GM12878 (cell line): Measurements from ENCODE around the gene SERPINH1. TPM values are rescaled to one million over a fixed set of nuclear protein-coding genes. Genes with fewer than 3 reads are reported as not detected.

Source experiments
- ATAC-seq: fragments of 200-7000 bp; cut with Tn5 transposase; 3 replicates; pipeline ENCODE4 v1.9.1; 2020; ENCODE audit warnings: mild to moderate bottlenecking, moderate library complexity
- BruUV-seq: library from RNA; stranded (reverse); fragments of 400-500 nt; replicated peaks from 2 replicates; lab custom pipeline; 2021; lab: Mats Ljungman, UMichigan
- CTCF ChIA-PET: fragments of 300-600 bp; sonication (Branson Sonifier 250); formaldehyde crosslinking; extraction: SDS; loops from one replicate; lab custom pipeline; 2021; ENCODE audit warnings: inconsistent platforms; lab: Yijun Ruan, JAX
- POLR2A ChIA-PET: fragments of 350-600 bp; formaldehyde crosslinking; extraction: SDS; loops from one replicate; lab custom pipeline; 2021; ENCODE audit warnings: inconsistent platforms; lab: Charles Lee
- RAD21 ChIA-PET: fragments of 300-600 bp; sonication (Branson Sonifier 250); formaldehyde crosslinking; loops from one replicate; lab custom pipeline; 2023; ENCODE audit warnings: antibody characterized with exemption; ENCODE audit not compliant: unreplicated experiment; lab: Charles Lee
- SMC1A ChIA-PET: fragments of 300-600 bp; sonication (Branson Sonifier 250); formaldehyde crosslinking; loops from one replicate; lab custom pipeline; 2023; ENCODE audit not compliant: unreplicated experiment, uncharacterized antibody; lab: Charles Lee
- DNase-seq: peaks from one replicate; pipeline ENCODE4 v3.0.0-alpha.2; 2011; ENCODE audit warnings: low read depth, low spot score
- FAIRE-seq: peaks from 3 replicates; lab custom pipeline; 2011; peaks lifted over from hg19 to GRCh38; lab: Jason Lieb, UNC
- H2AFZ ChIP-seq: 2 replicates; pipeline ENCODE4 v1.6.0; 2011; ENCODE audit warnings: low read depth, low read length, control low read depth; ENCODE audit not compliant: control insufficient read depth
- H3K27ac ChIP-seq: 2 replicates; pipeline ENCODE4 v1.5.1; 2011; ENCODE audit warnings: control low read depth; ENCODE audit not compliant: control insufficient read depth, insufficient read depth
- H3K27me3 ChIP-seq, 2 experiments: replicated peaks in 1 of 2; 2 replicates each; pipeline versions ENCODE4 v1.6.0 to v1.6.1; 2011; ENCODE audit warnings: low read length in 1 of 2; ENCODE audit not compliant: control insufficient read depth in 2 of 2, insufficient read depth in 2 of 2
- H3K36me3 ChIP-seq, 2 experiments: 2 replicates each; pipeline ENCODE4 v1.5.1; 2011; ENCODE audit warnings: low read length in 1 of 2; ENCODE audit not compliant: control insufficient read depth in 2 of 2, insufficient read depth in 2 of 2
- H3K4me1 ChIP-seq: 2 replicates; pipeline ENCODE4 v1.6.1; 2011; ENCODE audit warnings: mild to moderate bottlenecking, low read length, moderate library complexity, mixed read lengths; ENCODE audit not compliant: control insufficient read depth, insufficient read depth
- H3K4me2 ChIP-seq: 2 replicates; pipeline ENCODE4 v1.6.0; 2011; ENCODE audit warnings: control low read depth; ENCODE audit not compliant: control insufficient read depth, insufficient read depth
- H3K4me3 ChIP-seq: fragments of 200-600 bp; sonication (generic); 2 replicates; pipeline ENCODE4 v1.5.1; 2016
- H3K79me2 ChIP-seq: 2 replicates; pipeline ENCODE4 v1.6.0; 2011; ENCODE audit warnings: low read length; ENCODE audit not compliant: control insufficient read depth, insufficient read depth
- H3K9ac ChIP-seq: 2 replicates; pipeline ENCODE4 v1.8.0; 2011; ENCODE audit warnings: low read length, control low read depth, mixed read lengths; ENCODE audit not compliant: control insufficient read depth, insufficient read depth
- H3K9me3 ChIP-seq: replicated peaks from 3 replicates; pipeline ENCODE4 v1.5.1; 2011; ENCODE audit warnings: mild to moderate bottlenecking, low read length; ENCODE audit not compliant: control insufficient read depth, insufficient read depth
- H4K20me1 ChIP-seq: 2 replicates; pipeline ENCODE4 v1.6.0; 2011; ENCODE audit not compliant: control insufficient read depth, insufficient read depth
- CEBPB ChIP-seq, 2 experiments: fragments of 150-350 bp in 1 of 2; IDR thresholded peaks; 2 replicates each; pipeline ENCODE4 v1.6.1; 2012 to 2014; ENCODE audit warnings: low read depth in 2 of 2, low read length in 2 of 2, borderline replicate concordance in 1 of 2, inconsistent platforms in 1 of 2
- HDAC2 ChIP-seq: fragments of 200-600 bp; sonication (generic); IDR thresholded peaks from 2 replicates; pipeline ENCODE4 v1.6.1; 2017
- POLR2A ChIP-seq: IDR thresholded peaks from 2 replicates; pipeline ENCODE4 v1.6.1; 2011; ENCODE audit warnings: low read depth, mild to moderate bottlenecking, low read length
- SMAD5 ChIP-seq: IDR thresholded peaks from 2 replicates; pipeline ENCODE4 v1.6.1; 2016; ENCODE audit warnings: antibody characterized with exemption, low read depth
- WGBS: methylation state at CpG from one replicate; pipeline ENCODE4 v1.1.6; 2016; ENCODE audit warnings: low lambda C conversion rate; ENCODE audit not compliant: insufficient replicate concordance, insufficient coverage; ENCODE audit errors: missing lambda C conversion rate; 5-methylcytosine and 5-hydroxymethylcytosine counted together
- in situ Hi-C: fragments of 300-500 bp; cut with MboI; formaldehyde crosslinking; loops from 9 replicates; pipeline ENCODE4 v1.14.3; 2018; ENCODE audit warnings: mixed read lengths
- intact Hi-C: fragments of 100-400 bp; cut with micrococcal nuclease; formaldehyde crosslinking; loops from one replicate; pipeline ENCODE4 v1.14.2; 2022; ENCODE audit not compliant: unreplicated experiment
- polyA plus RNA-seq, 11 experiments: library from polyadenylated mRNA; depleted of rRNA in 4 of 11; unstranded in 6 of 11; stranded (reverse) in 5 of 11; fragments of >200 nt; fragmentation: Nextera tagmentation in 4 of 11; fragmentation: Illumina TruSeq in 1 of 11; extraction: Ambion mirVana in 4 of 11; extraction: Trizol in 1 of 11; gene quantifications; 1 replicate in 1 of 11; 2 replicates in 10 of 11; pipeline versions ENCODE4 v1.2.1 to v1.2.3, GENCODE V29; 2011 to 2016; ENCODE audit warnings: inconsistent platforms in 2 of 11, missing spikeins in 2 of 11, low read depth in 1 of 11
- total RNA-seq, 4 experiments: library from RNA; depleted of rRNA in 3 of 4; stranded (reverse); fragments of >200 nt in 3 of 4; fragmentation: Illumina TruSeq in 1 of 4; extraction: Trizol in 1 of 4; gene quantifications; 2 replicates each; pipeline versions ENCODE4 v1.2.1 to v1.2.3, GENCODE V29; 2013 to 2021
- TF ChIP-seq, protein P1 (sequence below): fragments of 450-650 bp; conservative IDR thresholded peaks from 2 replicates; pipeline ENCODE4 v1.6.1; 2017; ENCODE audit warnings: mild to moderate bottlenecking, moderate library complexity

SERPINH1 gene
- total and polyA plus RNA-seq, 10 of the 15 experiments (the other 5 are each of a cell fraction or from before 2014, with no cell fraction given) = 0.34 to 19.8 (median 13.7) TPM

DNA sequence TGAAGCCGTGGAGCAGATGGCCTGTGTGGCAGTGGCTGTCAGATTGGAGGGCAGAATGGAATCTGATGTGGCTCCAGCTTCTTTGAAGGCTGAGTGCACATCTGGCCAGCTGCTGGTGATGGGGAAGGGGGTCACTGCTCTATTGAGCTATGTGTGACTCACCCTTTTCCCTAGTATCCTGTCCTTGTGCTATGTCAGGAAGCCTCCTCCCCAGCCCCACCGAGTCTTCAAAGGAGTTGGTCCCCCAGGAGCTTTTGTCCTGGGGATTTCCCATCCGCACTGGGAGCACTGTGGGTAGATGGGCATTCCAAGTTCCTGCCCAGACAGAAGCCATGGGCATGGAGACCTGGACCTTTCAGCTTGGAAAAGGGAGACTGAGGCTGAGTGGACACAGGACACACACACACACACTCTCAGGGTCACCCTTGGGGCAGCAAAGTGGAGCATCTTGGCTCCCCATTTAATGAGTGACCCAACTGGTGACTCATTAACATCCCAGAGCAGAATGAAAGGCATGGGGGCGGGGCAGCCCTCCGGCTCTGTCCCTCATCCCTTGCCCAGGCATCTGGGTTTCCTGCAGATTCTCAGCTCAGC, 3.3 kb downstream of the SERPINH1 start (continued):
- TF ChIP-seq, protein P1, sequence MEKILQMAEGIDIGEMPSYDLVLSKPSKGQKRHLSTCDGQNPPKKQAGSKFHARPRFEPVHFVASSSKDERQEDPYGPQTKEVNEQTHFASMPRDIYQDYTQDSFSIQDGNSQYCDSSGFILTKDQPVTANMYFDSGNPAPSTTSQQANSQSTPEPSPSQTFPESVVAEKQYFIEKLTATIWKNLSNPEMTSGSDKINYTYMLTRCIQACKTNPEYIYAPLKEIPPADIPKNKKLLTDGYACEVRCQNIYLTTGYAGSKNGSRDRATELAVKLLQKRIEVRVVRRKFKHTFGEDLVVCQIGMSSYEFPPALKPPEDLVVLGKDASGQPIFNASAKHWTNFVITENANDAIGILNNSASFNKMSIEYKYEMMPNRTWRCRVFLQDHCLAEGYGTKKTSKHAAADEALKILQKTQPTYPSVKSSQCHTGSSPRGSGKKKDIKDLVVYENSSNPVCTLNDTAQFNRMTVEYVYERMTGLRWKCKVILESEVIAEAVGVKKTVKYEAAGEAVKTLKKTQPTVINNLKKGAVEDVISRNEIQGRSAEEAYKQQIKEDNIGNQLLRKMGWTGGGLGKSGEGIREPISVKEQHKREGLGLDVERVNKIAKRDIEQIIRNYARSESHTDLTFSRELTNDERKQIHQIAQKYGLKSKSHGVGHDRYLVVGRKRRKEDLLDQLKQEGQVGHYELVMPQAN = no peak
- TF ChIP-seq HDAC2 = no peak
- no peak for TF ChIP-seq CEBPB (IDR thresholded peaks at IDR 0.05; ENCODE audit: borderline replicate concordance in 1 of 2, low read depth in 2 of 2, low read length in 2 of 2)

DNA sequence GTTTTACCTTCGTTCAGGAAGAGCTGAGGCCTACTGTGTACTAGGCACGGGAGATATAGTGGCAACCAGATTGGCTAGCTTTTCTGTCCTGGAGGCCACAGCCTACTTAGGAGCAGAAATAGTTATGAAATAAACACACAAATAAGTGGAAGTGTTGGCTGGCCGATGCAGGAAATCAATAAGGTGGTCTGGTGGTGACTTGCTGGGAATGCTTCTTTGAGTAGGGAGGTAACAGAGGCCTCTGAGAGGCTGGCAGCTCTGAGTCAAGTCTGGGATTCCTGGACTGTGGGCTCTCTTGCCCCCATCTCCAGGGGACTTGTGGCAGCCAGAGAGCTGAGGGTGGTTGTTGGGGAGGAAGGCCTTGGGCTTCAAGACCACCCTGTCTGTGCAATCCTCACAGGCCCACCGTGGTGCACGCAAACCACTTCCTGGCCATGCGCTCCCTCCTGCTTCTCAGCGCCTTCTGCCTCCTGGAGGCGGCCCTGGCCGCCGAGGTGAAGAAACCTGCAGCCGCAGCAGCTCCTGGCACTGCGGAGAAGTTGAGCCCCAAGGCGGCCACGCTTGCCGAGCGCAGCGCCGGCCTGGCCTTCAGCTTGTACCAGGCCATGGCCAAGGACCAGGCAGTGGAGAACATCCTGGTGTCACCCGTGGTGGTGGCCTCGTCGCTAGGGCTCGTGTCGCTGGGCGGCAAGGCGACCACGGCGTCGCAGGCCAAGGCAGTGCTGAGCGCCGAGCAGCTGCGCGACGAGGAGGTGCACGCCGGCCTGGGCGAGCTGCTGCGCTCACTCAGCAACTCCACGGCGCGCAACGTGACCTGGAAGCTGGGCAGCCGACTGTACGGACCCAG, 4.1 kb downstream of the SERPINH1 start:
- intact Hi-C loops = no loop called here
- BruUV-seq = no TSS peak

More for the DNA sequence above, 4.1 kb downstream of the SERPINH1 start:
- FAIRE-seq (no peak), DNase-seq (no peak), ATAC-seq (no peak)
- Histone ChIP-seq H3K4me3 (no peak overlapping the region), H3K27me3 (no peaks in the 10 kb centered on the region), H3K9ac (no peak overlapping the region), H3K27ac (no peak overlapping the region), H4K20me1 (no peaks in the 10 kb centered on the region), H3K79me2 (peaks cover 19% of the 10 kb centered on the region), H3K36me3 (peaks cover 4 to 12% of the 10 kb centered on the region in 2 experiments; a peak in 3 of 4 replicates), H3K4me1 (peaks cover 5% of the 10 kb centered on the region), H2AFZ (no peak overlapping the region), H3K9me3 (no peaks in the 10 kb centered on the region), H3K4me2 (no peak overlapping the region)
- ChIA-PET CTCF (no interaction called here), SMC1A (interaction anchor here (0.5 to 1.0 kb wide), 3 partner anchors 9 to 237 kb away, joined by 3 to 4 read pairs (median 3); no protein-coding TSS in a partner anchor), POLR2A (interaction anchor here (1.0 kb wide), 1 partner anchor 30 kb away, joined by 3 read pairs; no protein-coding TSS in a partner anchor), RAD21 (no interaction called here)
- no peak for TF ChIP-seq SMAD5
- TF ChIP-seq POLR2A = peak; percentile 48
- in situ Hi-C loops = no loop called here
- 91% methylated on average over 43 of the region's 43 CpGs for WGBS
